ENCODE measurements around the gene THSD4.

- TF ChIP-seq CTCF (IDR thresholded peaks at IDR 0.05) (no peak), POLR2A (IDR thresholded peaks at IDR 0.05) (no peak)
Observed at GRCh38 chr15:71683411-71684274, 568.4 kb downstream of the THSD4 start.
